HG02642 (cell line): ENCODE measurements around the gene VKORC1L1.
"Not testable (repeated sequence)": the region's sequence is repeated elsewhere in the genome, so short reads cannot be mapped to it uniquely, and the experiment has no call there.

Experiments
- ATAC-seq: cut with Tn5 transposase; IDR thresholded peaks from one replicate; pipeline ENCODE4 v1.9.1; 2021; ENCODE audit warnings: mild to moderate bottlenecking; ENCODE audit not compliant: unreplicated experiment, poor library complexity

VKORC1L1 gene

DNA sequence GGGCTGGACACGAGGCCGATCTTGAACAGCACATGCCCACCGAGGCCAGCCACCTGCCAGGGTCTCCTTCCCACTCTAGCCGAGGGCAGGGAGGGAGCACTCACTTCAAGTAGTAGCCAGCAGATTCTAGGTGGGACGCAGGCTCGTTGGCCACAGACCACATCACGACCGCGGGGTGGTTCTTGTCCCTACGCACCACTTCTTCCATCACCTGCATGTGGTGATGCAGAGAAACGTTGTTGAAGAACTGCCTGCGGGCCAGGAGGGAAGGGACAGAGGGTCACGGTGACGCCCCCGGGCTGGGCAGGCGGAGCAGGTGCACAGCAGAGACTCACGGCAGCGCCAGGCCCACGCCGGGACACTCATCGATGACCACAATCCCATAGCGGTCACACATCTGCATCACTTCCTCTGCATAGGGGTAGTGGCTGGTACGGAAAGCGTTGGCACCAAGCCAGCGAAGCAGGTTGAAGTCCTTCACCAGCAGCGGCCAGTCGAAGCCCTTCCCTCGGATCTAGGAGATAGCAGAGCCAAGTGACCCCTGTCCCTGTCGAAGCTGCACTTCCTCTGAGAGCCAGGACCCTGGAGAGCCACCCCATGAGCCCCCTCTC is 101.4 kb downstream of the VKORC1L1 start:
- no peak for ATAC-seq

DNA sequence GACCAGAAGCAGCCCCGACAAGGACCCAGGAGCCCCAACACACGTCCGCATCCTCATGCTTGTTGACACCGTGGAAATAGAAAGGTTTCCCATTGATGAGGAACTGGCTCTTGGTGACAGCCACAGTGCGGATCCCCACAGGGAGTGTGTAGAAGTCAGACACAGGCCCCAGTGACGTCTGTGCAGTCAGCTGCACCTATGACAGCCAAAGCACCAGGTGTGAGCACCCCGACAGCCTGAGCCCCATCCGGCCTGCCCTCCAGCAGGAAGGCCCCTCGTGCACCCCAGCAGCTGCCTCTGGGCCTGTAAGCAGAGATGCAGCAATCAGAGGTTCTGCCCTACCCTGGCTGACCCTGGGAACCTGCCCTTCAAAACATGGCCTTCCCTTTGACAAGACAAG is 102.0 kb downstream of the VKORC1L1 start:
- ATAC-seq = no peak

DNA sequence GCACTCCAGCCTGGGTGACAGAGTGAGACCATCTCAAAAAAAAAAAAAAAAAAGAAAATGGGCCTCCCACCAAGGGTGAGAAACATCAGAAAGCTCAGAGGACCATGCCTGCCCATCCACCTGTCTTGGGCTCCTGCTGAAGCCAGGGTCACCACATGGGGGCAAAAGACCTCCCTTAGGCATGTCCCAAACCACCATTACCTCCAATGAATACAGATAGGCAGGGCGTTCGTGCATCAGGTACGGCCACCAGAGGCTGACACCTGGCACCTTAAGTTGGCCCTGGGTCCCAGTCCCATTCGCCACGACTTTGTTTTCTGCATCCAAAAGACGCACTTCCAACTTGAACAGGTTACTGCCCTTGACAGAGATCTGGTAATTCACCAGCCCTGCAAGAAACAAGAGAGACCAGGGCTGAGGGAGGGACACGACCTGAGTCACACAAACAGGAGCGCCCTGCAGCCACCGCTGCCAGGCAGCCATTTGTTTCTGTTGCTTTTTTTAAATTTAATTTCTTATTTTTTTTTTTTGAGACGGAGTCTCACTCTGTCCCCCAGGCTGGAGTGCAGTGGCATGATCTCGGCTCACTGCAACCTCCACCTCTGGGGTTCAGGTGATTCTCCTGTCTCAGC is 103.1 kb downstream of the VKORC1L1 start:
- ATAC-seq = no peak

DNA sequence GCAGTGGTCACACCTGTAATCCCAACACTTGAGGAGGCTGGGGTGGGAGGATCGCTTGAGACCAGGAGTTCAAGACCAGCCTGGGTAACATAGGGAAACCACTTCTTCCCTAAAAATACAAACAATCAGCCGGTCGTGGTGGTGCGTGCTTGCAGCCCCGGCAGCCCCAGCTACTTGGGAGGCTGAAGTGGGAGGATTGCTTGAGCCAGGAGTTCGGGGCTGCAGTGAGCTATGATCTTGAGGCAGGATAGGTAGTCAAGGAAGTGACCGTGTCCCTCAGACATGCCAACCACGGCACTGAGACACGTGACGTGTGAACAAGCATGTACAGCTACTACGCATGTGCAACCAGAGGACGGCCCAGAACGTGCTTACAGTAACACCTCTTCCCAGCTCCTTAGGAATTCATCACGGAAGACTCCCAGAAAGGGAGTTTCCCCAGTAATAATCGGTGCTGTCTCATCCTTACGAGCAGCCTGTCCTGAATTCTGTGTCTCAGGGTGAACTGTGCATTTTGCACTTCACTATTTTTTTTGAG is 103.9 kb downstream of the VKORC1L1 start:
- ATAC-seq = no peak

DNA sequence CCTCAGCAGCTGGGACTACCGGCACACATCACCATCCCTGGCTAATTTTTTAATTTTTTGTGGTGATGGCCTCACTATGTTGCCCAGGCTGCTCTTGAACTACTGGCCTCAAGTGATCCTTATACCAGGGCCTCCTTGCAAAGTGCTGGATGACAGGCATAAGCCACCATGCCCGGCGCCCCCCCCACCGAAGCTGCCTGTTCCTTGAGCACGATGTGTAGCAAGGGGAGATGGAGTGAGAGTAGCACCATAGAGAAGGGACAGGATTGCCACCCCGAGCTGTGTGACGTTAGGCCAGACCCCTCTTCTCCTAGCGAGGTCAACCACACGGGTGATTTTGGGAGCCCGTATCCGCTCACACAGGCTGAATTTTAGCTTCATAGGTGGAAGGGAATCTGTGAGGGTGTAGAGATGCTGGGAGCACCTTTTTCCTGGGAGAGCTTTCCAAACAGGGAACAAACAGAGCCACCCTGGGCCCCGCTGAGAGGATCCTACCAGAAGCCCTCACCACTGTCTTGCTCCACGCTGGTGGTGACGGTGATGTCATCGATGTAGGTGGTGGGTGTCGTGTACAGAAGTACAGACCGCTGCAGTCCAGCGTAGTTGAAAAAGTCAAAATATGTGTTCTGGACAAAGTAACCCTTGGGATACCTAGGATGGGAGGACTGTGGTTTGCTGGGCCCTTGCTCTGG is 106.2 kb downstream of the VKORC1L1 start:
- no peak for ATAC-seq

DNA sequence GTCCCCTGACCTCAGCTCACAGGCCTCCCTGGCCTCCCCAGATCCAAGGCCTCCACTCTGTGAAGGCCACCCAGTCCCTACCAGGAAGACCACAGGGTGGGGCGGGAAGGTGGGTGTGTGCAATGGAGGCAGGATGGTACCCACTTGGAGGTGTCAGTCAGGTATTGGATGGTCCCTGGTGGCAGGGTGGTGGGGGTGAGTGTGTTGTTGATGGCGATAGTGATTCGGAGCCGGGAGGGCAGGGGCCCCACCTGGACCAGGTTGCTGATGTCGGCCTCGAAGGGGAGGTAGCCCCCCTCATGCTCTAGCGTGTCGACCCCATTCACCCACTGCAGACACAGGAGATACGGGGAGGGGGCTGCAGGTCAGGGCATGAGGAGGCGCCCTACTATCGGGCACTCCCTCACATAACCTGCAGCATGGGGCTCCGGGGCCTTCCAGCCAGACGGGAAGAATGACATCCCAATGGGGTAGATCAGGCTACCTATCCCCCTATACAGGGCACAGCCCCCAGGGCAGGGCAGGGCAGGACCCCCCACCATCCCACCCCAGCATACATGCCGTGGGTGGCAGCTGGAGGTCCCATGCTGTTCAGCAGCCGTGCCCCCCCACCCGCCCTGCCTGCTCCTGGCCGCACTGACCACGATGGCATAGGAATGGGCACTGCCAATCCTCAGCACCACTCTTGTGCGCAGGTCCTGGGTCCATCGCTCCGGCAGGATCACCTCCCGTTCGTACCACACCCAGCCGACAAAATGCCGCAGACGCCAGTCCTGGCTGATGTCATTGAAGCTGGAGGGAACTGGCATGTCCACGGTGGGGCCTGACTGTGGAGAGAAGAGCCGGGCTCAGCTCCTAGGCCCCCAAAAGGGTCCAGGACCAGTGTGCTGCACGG is 107.0 kb downstream of the VKORC1L1 start:
- ATAC-seq = no peak

DNA sequence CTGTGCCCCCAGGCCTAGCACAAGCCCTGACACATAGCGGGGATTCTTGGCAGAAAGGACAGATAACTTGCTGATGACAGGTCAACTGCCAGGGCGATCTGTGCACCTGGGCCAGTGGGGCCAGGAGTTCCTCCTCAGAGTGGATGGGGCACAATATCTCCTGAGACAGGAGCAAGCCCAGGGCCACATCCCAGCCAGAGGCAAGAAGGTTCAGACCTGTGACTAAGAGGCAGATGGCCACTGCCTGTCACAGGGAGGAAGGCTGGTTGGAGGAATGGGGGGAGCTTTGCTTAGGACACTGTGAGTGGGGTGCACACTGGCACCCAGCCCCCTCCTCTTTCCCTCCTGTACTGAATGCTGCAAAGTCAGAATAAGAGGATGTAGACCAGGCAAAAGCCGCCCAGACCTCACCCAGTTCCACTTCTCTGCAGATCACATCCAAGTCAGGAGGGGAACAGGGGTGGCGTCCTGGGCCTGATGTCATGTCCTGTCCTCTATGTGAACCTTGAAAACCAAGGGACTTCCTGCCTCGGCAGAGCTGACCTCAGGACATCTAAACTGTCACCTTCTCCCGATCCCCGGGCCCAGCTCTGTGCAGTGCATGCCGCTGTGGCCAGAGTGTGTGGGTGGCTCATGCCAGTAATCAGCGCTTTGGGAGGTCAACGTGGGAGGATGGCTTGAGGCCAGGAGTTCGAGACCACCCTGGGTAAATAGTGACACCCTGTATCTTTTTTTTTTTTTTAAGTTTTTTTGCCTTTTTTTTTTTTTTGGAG is 107.8 kb downstream of the VKORC1L1 start:
- peak; percentile 69 for ATAC-seq

DNA sequence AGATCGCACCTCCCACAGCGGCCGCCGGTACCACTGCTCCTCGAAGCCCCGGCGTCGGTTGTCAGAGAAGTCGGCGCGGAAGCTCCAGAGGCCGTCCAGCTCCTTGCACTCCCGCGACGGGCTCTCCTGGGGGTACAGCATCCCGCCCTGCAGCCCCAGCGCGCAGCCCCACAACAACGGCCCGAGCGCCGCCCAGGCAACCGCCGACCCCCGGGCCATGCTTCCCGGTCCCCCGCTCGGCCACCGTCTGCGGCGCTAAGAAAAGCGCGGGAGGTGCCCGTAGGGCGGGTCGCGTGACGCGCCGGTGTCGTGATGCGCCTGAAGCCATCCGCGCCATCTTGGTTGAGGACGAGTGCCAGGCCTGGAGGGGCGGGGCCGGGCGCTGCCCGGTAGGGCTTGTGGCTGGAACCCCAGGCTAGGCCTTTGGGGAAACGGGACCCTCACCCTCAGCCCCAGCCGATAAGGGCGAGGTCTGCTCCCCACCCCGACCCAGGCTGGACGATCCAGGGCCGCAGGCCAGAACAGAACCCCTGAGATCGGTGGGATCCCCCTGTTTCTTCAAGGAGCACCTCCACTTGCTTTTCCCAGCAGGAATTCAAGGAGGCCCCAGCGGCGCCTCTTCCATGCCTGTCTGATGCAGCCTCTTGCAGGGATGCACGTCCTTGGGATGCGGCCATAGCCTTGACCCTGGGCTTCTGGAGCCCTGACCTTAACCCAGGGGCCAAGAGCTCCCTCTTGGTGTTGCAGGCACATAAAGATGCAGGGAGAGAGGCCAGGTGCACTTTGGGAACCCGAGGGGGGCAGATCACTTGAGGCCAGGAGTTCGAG is 109.3 kb downstream of the VKORC1L1 start, which contains the start of gene GUSB:
GUSB (minus strand) TSS at position 249 of the 828 bp plus-strand sequence; CDS start at position 219, 30 bp downstream.
- ATAC-seq = peak; percentile 85

DNA sequence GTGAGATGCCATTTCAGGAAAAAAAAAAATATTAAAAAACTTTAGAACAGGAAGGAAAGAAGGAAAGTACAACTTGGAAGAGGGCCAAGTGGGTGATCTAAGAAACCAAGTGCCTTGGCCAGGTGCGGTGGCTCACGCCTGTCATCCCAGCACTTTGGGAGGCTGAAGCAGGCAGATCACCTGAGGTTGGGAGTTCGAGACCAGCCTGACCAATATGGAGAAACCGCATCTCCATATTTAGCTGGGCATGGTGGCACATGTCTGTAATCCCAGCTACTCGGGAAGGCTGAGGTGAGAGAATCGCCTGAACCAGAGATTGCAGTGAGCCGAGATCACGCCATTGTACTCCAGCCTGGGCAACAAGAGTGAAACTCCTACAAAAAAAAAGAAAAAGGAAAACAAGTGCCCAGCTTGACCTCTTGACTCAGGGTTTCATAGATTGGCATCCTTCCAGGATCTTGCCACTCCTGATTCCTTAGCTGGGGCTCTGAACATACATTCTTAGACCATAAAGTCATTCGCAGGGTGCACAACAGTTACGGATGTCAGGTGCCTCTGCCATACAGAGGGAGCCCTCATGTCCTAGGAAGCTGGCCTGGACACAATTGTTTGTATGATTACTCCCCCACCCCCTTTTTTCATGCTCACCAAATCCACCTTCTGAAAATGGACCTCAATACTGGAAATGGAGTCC is 111.2 kb downstream of the VKORC1L1 start:
- no peak for ATAC-seq

DNA sequence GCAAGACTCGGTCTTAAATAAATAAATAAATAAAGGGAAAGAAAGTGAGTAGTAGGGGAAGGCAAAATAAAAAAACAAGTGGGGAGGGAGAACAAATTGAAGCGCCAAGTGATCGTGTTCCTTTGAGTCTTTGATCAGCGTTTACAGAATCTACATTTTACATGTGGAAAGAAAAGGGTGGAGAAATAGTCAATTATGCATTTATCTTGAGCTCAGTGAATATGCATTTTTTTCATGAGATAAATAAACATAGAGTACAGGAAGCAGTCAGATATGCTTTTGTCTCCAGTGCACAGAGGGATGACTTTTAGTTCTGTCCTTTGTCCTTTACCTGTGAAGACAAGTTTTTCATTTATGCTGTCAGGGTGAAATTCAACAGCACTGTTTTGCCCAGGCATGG is 115.2 kb downstream of the VKORC1L1 start:
- ATAC-seq = no peak

DNA sequence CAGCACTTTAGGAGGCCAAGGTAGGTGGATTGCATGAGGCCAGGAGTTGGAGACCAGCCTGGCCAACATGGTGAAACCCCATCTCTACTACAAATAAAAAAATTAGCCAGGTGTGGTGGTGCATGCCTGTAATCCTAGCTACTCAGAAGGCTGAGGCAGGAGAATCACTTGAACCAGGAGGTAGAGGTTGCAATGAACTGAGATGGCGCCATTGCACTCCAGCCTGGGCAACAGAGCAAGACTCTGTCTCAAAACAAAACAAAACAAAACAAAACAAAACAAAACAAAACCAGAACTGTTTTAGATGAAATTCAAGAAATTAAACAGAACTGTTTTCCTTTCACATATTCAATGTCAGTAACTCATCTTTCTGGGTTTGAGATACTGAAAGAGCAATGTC is 115.6 kb downstream of the VKORC1L1 start:
- ATAC-seq = not testable (repeated sequence)

DNA sequence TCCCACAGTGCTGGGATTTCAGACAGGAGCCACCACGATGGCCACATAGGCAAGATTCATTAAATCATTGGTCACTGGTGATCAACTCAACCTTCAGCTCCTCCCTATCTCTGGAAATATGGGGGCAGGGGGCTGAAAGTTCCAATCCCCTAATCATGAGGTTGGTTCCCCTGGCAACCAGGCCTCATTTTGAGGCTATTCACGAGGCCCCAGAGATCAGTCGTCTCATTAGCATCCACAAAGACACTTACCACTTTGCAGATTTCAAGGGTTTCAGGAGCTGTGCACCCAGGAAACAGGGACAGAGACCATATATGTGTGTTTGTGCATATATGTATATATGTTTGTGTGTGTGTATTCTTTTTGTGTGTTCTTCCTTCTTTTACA is 116.8 kb downstream of the VKORC1L1 start:
- ATAC-seq = no peak

DNA sequence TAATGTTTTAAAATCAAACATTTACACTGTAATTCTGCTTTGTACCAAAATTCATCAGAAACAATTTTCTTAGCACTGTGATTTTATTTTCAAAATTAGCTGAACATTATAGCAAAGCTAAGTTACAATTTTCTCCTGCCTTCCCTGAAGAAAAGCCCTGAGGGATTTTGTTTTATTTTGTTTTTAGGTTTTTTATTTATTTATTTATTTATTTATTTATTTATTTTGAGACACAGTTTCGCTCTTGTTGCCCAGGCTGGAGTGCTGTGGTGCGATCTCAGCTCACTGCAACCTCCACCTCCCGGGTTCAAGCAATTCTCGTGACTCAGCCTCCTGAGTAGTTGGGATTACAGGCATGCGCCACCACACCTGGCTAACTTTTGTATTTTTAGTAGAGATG is 119.0 kb downstream of the VKORC1L1 start:
- not testable (repeated sequence) for ATAC-seq

DNA sequence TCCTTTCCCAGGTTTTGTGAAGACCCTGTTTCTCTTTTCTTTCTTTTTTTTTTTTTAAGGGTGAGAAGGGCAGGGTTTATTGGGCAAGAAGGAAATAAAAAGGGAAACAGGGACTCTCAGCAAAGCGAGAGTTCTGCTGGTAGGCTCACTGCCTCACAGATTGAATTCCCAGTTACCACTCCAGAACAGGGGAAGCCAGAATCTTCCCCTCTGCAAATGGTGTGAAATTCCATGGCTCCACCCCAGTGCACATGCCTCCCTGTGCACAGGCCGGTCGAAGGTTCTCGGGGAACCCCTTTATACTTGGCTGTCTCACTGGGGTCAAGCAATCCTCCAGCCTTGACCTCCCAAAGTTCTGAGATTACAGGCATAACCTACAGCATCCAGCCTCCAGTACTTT is 119.7 kb downstream of the VKORC1L1 start:
- no peak for ATAC-seq

DNA sequence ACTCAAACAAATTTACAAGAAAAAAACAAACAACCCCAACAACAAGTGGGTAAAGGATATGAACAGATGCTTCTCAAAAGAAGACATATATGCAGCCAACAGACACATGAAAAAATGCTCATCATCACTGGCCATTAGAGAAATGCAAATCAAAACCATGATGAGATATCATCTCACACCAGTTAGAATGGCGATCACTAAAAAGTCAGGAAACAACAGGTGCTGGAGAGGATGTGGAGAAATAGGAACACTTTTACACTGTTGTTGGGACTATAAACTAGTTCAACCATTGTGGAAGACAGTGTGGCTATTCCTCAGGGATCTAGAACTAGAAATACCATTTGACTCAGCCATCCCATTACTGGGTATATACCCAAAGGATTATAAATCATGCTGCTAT is 122.1 kb downstream of the VKORC1L1 start:
- ATAC-seq = not testable (repeated sequence)

DNA sequence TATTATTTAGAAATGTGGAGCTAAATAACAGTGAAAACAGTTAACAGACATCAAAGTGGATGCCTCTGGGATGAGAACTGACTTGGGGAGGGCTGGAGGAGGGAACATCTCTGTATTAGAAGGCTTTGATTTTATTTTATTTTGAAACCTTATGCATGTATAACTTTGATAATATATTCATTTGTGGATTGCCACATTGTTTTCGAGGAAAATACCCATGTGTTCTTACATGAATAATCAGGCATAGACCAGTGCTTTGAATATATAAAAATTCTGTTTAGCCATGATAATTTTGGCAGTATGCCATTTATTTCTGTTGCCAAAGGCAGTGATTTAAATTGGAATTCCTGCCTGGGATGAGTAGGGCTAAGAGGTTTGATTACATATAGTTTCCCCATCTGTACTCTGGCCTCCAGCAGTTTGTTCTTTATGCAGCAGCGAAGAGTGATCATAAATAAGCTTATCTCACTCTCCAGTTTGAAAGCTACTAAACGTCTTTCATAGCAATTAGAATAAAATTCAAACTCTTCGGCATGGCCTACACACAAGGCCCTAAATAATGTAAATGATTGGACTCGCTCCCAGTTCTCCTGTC is 128.0 kb downstream of the VKORC1L1 start:
- not testable (repeated sequence) for ATAC-seq

DNA sequence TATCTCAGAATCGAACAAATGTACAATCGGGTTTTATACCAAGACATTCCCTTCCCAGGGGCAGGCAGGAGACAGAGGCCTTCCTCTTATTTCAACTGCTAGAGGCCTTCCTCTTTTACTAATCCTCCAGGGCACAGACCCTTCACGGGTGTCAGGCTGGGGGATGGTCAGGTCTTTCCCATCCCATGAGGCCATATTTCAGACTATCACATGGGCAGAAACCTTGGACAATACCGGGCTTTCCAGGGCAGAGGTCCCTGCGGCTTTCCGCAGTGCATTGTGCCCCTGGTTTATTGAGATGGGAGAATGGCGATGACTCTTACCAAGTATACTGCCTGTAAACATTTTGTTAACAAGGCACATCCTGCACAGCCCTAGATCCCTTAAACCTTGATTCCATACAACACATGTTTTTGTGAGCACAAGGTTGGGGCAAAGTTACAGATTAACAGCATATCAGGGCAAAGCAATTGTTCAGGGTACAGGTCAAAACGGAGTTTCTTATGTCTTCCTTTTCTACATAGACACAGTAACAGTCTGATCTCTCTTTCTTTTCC is 132.3 kb downstream of the VKORC1L1 start:
- not testable (repeated sequence) for ATAC-seq
